Thymus (tissue), 11 donors: ENCODE measurements around the gene RNASE7. TPM values are rescaled to one million over a fixed set of nuclear protein-coding genes. Genes with fewer than 3 reads are reported as not detected.

Source experiments
- DNase-seq, 9 donors: peaks; one replicate each; pipeline ENCODE4 v3.0.0-alpha.2; 2013; ENCODE audit warnings: low spot score in 9 of 9, low read depth in 6 of 9, missing footprints in 1 of 9
- H3K27ac ChIP-seq, 2 donors: one replicate each; pipeline ENCODE4 v1.5.1; 2013; ENCODE audit warnings: control low read depth in 1 of 2, low read depth in 1 of 2, low read length in 1 of 2, mild to moderate bottlenecking in 1 of 2, moderate library complexity in 1 of 2
- H3K27me3 ChIP-seq, 2 donors: one replicate each; pipeline ENCODE4 v1.5.1; 2013; ENCODE audit warnings: low read length in 1 of 2; ENCODE audit not compliant: control insufficient read depth in 2 of 2, insufficient read depth in 1 of 2
- H3K36me3 ChIP-seq, 2 donors: one replicate each; pipeline ENCODE4 v1.5.1; 2013; ENCODE audit warnings: low read length in 1 of 2, mild to moderate bottlenecking in 1 of 2, moderate library complexity in 1 of 2; ENCODE audit not compliant: control insufficient read depth in 2 of 2, insufficient read depth in 2 of 2
- H3K4me1 ChIP-seq, 2 donors: one replicate each; pipeline ENCODE4 v1.5.1; 2013; ENCODE audit warnings: low read length in 2 of 2; ENCODE audit not compliant: control insufficient read depth in 2 of 2, insufficient read depth in 2 of 2
- H3K4me3 ChIP-seq, 2 donors: one replicate each; pipeline ENCODE4 v1.5.1; 2013; ENCODE audit warnings: low read length in 2 of 2, control low read depth in 1 of 2, mild to moderate bottlenecking in 1 of 2
- H3K9me3 ChIP-seq, 2 donors: one replicate each; pipeline ENCODE4 v1.5.1; 2013; ENCODE audit warnings: low read length in 1 of 2, mild to moderate bottlenecking in 1 of 2; ENCODE audit not compliant: control insufficient read depth in 2 of 2, insufficient read depth in 1 of 2
- WGBS: extraction: QIAGEN DNeasy Blood & Tissue Kit; methylation state at CpG from one replicate; pipeline ENCODE4 v1.1.7; 2013; 5-methylcytosine and 5-hydroxymethylcytosine counted together
- polyA plus RNA-seq: library from polyadenylated mRNA; stranded (reverse); fragments of 200-250 nt; gene quantifications from one replicate; pipeline ENCODE4 v1.2.3, GENCODE V29; 2013
- total RNA-seq: library from RNA; stranded (reverse); fragments of 120-200 nt; gene quantifications from one replicate; pipeline ENCODE4 v1.2.4, GENCODE V29; 2013
- donor health status: healthy.

Gene RNASE7
- total and polyA plus RNA-seq, 2 donors: 0.47 to 1.6 TPM

GRCh38 chr14:21019366-21019765, 22.8 kb upstream of the RNASE7 start:
- no peak for DNase-seq
- Histone ChIP-seq H3K9me3 (no peaks in the 10 kb centered on the region), H3K27me3 (peaks cover 8 to 50% of the 10 kb centered on the region in 2 donors), H3K4me1 (peaks cover 6% of the 10 kb centered on the region in 2 donors), H3K27ac (no peak overlapping the region), H3K4me3 (no peak overlapping the region), H3K36me3 (no peaks in the 10 kb centered on the region)
- WGBS: 81% methylated on average over 1 of the region's 1 CpG

- 94% methylated on average over 5 of the region's 5 CpGs for WGBS
- Histone ChIP-seq H3K9me3 (no peaks in the 10 kb centered on the region), H3K4me3 (no peak overlapping the region), H3K27me3 (peaks cover 14 to 66% of the 10 kb centered on the region in 2 donors), H3K4me1 (peaks cover 7 to 15% of the 10 kb centered on the region in 2 donors), H3K27ac (no peak overlapping the region), H3K36me3 (no peaks in the 10 kb centered on the region)
- no peak for DNase-seq
Observed at GRCh38 chr14:21020977-21021545, 21.1 kb upstream of the RNASE7 start.

- no peak overlapping the region for H3K27ac ChIP-seq
- no peak for DNase-seq
- H3K4me1 ChIP-seq: peaks cover 7 to 15% of the 10 kb centered on the region in 2 donors
- no peaks in the 10 kb centered on the region for H3K9me3 ChIP-seq
- peaks cover 17 to 71% of the 10 kb centered on the region in 2 donors for H3K27me3 ChIP-seq
- no peak overlapping the region for H3K4me3 ChIP-seq
- whole genome bisulfite sequencing: 97% methylated on average over 5 of the region's 5 CpGs
- H3K36me3 ChIP-seq: no peaks in the 10 kb centered on the region
Observed at GRCh38 chr14:21022686-21023085, 19.5 kb upstream of the RNASE7 start.

GRCh38 chr14:21023174-21023573, 19.0 kb upstream of the RNASE7 start:
- Histone ChIP-seq H3K27ac (no peak overlapping the region), H3K27me3 (peaks cover 17 to 69% of the 10 kb centered on the region in 2 donors), H3K9me3 (no peaks in the 10 kb centered on the region), H3K4me3 (no peak overlapping the region), H3K4me1 (peaks cover 7 to 15% of the 10 kb centered on the region in 2 donors), H3K36me3 (no peaks in the 10 kb centered on the region)
- no peak for DNase-seq
- WGBS: 77% methylated on average over 7 of the region's 7 CpGs

GRCh38 chr14:21023817-21024584, 18.2 kb upstream of the RNASE7 start:
- H3K4me3 ChIP-seq: peak overlapping the region; percentile 55 to 68
- peaks cover 17 to 64% of the 10 kb centered on the region in 2 donors for H3K27me3 ChIP-seq
- no peaks in the 10 kb centered on the region for H3K9me3 ChIP-seq
- H3K36me3 ChIP-seq: no peaks in the 10 kb centered on the region
- DNase-seq: no peak
- H3K4me1 ChIP-seq: peaks cover 7 to 15% of the 10 kb centered on the region in 2 donors
- WGBS: 36% methylated on average over 17 of the region's 17 CpGs
- no peak overlapping the region for H3K27ac ChIP-seq

- Histone ChIP-seq H3K9me3 (no peaks in the 10 kb centered on the region), H3K4me1 (peaks cover 7 to 15% of the 10 kb centered on the region in 2 donors), H3K36me3 (no peaks in the 10 kb centered on the region), H3K4me3 (peak within 1 kb of the TSS; percentile 55 to 68), H3K27ac (peak within 1 kb of the TSS in 1 of 2 donors; percentile 9), H3K27me3 (peaks cover 17 to 64% of the 10 kb centered on the region in 2 donors)
- WGBS: 1% methylated on average over 72 of the region's 72 CpGs
- peak in 7 of 9 donors; percentile 32 to 86 (median 70) for DNase-seq
Observed at GRCh38 chr14:21024585-21025370, 17.4 kb upstream of the RNASE7 start, which contains the start of gene NDRG2. NDRG2 (minus strand) TSS chr14:21025061; CDS start chr14:21023315, 1,746 bp downstream.

GRCh38 chr14:21025371-21026273, 16.5 kb upstream of the RNASE7 start:
- H3K36me3 ChIP-seq: no peaks in the 10 kb centered on the region
- peak overlapping the region in 1 of 2 donors; percentile 9 for H3K27ac ChIP-seq
- peaks cover 17 to 59% of the 10 kb centered on the region in 2 donors for H3K27me3 ChIP-seq
- 19% methylated on average over 58 of the region's 58 CpGs for WGBS
- DNase-seq: peak in 3 of 9 donors; percentile 18 to 52 (median 28)
- peak overlapping the region; percentile 43 to 68 for H3K4me3 ChIP-seq
- H3K9me3 ChIP-seq: no peaks in the 10 kb centered on the region
- peaks cover 7 to 15% of the 10 kb centered on the region in 2 donors for H3K4me1 ChIP-seq

- WGBS: 86% methylated on average over 7 of the region's 7 CpGs
- peaks cover 19 to 55% of the 10 kb centered on the region in 2 donors for H3K27me3 ChIP-seq
- no peaks in the 10 kb centered on the region for H3K36me3 ChIP-seq
- H3K4me1 ChIP-seq: peaks cover 7 to 15% of the 10 kb centered on the region in 2 donors
- DNase-seq: no peak
- no peaks in the 10 kb centered on the region for H3K9me3 ChIP-seq
- H3K27ac ChIP-seq: peak overlapping the region in 1 of 2 donors; percentile 9
- no peak overlapping the region for H3K4me3 ChIP-seq
Observed at GRCh38 chr14:21026274-21026987, 15.7 kb upstream of the RNASE7 start.
